GM18868 (cell line): ENCODE measurements around the gene CACNG6.

ENCODE experiments used
- ATAC-seq: cut with Tn5 transposase; IDR thresholded peaks from one replicate; pipeline ENCODE4 v1.9.1; 2021; ENCODE audit warnings: mild to moderate bottlenecking, moderate library complexity; ENCODE audit not compliant: unreplicated experiment

Gene CACNG6

DNA sequence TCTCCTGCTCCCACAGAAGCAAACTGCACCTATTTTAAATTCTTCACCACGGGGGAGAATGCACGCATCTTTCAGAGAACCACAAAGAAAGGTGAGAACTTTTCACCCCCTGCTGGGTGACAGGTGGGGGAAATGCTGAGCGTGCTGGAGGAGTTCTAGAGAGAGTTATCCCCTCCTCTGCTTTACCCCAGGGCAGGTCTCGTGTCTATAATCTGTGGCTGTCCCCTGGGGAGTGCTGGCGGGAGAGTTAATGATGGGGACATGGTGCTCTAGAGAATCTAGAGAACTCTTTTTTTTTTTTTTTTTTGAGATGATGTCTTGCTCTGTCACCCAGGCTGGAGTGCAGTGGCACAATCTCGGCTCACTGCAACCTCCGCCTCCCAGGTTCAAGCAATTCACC lies 6.8 kb downstream of the CACNG6 start:
- ATAC-seq: no peak

DNA sequence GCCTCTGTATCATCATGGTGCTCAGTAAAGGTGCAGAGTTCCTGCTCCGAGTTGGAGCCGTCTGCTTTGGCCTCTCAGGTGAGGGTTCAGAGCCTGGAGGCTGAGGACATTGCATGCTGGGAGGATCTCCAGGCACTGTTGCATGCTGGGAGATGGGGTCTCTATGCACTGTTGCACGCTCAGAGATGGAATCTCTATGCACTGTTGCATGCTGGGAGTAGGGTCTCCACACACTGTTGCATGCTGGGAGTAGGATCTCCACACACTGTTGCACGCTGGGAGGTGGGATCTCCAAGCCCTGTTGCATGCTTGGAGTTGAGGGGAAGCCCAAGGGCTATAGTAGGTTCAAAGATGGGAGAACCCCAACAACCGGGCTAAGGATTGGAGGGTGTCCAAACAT lies 8.3 kb downstream of the CACNG6 start:
- no peak for ATAC-seq

DNA sequence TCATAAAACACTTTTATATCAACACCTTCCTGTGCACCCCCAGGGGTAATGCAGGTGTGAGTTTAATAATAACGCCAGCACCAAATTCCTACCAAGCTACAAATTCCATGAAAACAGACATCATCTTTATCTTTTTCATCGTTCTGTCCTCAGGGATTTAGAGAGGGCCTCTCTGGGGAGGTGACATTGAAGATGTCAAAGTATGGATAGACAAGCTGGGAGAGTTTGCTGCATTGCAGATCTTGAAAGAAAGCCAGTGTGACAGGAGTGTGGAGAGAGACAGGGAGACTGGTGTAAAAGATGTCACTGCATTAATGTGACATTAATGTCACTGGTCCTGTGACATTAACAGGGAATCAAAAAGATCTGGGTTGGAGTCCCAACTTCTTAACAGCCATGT lies 10.1 kb downstream of the CACNG6 start:
- no peak for ATAC-seq

DNA sequence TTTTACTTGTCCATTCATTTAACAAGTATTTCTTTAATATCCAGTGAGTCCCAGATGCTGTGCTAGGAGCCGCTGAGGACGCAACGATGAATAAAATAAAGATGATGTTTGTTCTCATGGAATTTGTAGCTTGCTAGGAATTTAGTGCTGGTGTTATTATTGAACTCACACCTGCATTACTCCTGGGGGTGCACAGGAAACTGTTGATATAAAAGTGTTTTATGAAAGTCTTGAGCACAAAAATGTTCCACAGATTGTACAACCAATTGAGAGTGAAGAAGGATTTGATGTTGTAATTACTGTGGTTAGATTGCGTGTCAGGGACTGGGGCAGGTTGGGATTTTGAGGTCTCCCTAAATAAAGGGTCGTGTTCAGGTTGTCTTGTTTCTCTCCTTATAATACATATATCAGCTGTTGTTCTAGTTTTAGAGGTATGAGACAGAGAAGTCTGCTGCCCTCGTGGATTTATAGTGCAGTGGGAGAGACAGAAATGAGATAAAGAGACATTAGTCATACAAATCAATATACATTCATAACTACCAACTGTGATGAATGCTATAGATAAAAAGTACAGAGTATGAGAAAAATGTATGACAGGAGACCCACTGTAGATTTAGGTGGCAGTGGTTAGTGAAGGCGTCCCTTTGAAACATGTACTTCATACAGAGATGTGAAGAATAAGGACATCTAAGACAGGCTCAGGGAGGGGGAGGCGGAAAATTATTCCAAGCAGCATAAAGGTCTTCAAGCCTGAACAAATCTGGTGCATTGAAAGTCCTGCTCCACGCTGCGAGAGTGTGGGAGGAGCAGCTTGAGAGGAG lies 11.3 kb downstream of the CACNG6 start:
- no peak for ATAC-seq

DNA sequence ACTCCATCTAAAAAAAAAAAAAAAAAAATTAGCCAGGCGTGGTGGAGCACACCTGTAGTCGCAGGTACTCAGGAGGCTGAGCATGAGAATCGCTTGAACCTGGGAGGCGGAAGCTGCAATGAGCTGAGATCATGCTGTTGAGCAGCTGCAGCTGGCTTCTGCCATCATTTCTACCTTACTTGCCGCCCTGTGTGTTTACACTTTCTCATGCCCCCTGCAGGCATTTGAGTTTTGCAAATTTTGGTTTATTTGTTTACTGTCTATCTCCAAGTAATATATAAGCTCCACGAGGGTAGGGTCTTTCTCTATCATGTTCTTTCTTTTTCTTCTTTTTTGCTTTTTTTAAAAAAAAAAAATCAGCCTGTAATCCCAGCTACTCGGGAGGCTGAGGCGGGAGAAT lies 18.0 kb downstream of the CACNG6 start:
- no peak for ATAC-seq

DNA sequence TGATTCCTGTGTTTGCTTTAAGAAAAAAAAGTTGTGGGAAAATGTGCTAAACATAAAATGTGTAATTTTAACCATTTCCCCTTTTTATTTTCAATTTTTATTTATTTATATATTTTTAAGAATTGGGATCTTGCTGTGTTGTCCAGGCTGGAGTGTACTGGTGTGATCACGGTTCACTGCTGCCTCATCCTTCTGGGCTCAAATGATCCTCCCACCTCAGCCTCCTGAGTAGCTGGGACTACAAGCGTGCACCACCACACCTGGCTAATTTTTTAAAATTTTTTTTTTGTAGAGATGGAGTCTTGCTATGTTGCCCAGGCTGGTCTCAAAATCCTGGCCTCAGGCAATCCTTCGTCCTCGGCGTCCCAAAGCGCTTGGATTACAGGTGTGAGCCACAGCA lies 19.0 kb downstream of the CACNG6 start:
- ATAC-seq: no peak

DNA sequence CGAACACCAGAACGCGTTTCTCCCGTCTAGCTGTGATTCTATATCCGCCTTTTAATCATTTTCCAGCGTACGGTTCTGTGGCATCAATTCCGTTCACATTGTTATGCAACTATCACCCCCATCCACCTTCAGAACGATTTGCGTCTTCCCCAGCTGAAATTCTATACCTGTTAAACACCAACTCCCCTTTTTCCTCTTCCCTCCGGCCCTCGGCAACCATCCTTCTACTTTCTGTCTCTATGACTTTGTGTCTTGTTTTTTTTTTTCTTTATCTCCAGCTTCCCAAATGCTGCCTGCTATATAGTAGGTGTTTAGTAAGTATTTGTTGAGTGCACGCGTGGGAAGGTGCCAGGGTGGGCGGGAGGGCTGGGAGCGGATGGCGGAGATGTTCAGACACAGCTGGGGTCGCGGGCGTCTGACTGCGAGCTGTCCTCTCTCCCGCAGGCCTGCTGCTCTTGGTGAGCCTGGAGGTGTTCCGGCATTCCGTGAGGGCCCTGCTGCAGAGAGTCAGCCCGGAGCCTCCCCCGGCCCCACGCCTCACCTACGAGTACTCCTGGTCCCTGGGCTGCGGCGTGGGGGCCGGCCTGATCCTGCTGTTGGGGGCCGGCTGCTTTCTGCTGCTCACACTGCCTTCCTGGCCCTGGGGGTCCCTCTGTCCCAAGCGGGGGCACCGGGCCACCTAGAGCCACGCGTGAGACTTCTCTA lies 20.2 kb downstream of the CACNG6 start:
- ATAC-seq: no peak

DNA sequence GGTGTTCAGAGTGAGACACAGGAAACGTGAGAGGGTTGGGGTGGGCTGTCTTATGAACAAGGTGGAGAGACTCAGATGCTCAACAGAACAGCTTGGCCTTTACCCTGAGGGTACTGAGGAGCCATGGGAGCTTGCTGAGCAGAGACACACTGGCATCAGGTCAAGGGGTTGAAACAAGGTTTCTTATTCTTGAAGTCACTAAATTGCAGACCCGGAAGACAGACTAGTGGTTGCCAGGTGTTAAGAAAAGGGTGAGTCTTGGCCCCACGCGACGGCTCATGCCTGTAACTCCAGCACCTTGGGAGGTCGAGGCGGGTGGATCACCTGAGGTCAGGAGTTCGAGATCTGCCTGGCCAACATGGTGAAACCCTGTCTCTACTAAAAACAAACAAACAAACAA lies 22.4 kb downstream of the CACNG6 start:
- no peak for ATAC-seq

DNA sequence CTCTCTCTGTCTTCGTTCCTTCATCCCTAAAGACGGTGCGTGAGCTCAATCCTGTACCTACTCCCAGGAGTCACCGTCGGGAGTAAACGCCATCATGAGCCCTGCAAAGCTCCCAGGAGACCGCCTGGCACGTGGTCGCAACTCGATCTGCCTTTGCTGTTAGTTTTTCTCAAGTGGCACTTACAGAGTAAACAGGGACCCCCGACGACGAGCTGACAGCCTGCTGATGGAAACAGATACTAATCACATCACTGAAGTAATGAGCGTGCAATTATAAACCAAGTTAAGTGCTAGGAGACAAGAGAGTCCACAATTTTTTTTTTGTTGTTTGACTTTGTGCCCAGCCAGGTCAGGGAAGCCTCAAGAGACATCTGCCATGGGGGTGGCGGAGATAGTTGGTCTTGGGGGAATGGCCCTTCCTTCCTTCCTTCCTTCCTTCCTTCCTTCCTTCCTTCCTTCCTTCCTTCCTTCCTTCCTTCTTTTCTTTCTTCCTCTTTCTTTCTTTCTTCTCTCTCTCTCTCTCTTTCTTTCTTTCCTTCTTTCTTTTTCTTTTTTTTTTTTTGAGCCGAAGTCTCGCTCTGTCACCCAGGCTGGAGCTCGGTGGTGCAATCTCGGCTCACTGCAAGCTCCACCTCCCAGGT lies 23.6 kb downstream of the CACNG6 start:
- no peak for ATAC-seq

DNA sequence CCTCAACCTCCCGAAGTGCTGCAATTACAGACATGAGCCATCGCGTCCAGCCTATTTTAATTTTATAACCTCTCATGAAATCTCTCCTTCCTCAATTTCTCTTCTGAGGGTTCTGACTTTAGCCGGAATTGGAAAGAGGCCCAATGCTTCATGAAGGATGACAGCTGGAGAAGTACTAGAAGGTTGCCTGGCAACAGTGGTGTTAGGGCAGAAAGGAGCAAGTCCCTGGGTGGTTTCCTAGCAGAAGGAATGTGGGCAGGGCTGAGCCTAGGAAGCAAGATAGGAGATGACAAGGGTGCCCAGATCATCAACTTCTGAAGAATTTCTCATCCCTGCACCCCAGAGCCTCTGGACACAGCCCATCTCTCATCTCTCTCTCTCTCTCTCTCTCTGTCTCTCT lies 25.8 kb downstream of the CACNG6 start:
- no peak for ATAC-seq

DNA sequence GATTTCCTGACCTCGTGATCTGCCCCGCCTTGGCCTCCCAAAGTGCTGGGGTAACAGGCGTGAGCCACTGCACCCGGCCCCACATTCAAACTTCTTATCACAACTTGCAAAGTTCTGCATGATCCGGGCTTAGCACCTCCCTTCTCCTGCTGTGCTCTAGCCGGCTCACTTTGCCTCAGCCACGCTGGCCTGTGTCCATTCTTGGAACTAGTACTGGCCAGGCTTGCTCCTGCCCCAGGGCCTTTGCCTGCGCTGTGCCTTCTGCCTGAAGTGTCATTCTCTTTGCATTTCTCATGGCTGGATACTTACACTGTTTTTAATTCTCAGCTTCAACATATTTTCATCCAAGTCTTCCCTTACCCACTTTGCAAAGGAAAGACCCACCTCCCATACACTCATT lies 29.9 kb downstream of the CACNG6 start:
- no peak for ATAC-seq

DNA sequence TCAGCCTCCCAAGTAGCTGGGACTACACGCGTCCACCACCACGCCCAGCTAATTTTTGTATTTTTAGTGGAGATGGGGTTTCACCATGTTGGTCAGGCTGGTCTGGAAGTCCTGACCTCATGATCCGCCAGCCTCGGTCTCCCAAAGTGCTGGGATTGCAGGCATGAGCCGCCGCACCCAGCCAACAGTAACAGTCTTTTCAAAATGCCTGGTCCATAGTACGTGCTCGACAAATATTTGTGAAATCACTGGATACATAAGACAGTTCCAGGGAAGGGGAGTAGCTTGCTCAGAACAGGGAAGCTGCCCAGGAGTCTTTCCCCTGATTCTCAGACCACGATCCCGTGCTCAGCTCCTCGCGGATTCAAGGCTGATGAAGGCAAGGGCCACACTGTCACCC lies 30.5 kb downstream of the CACNG6 start:
- ATAC-seq: no peak

DNA sequence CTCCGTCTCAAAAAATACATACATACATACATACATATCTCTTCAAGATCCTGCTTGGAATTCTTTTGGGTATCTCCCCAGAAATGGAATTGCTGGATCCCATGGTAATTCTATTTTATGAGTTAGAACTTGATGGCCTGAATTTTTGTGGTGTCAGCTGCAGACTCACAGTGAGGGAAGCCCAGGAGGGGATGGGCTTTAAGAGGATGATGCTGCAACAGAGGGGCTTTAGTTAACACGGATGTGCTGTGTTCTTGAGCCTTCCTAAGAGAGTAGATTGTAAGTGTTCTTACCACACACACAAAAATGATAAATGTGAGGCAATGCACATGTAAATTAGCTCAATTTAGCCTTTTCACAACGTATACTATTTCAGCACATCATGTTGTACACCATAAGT lies 31.8 kb downstream of the CACNG6 start:
- no peak for ATAC-seq

DNA sequence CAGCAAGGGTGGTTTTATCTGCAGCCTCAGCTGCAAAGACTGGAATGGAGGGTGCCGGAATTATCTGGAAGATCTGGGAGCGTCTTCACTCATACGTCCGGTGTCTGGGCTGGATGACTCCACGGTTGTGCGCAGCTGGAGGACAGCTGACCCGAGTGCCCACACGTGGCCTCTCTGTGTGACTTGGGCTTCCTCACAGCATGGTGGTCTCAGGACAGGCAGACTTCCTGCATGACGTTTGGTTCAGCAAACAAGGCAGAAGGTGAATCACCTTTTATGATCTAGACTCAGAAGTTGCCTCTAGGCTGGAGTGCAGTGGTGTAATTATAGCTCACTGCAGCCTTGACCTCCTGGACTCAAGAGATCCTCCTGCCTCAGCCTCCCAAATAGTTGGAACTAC lies 33.2 kb downstream of the CACNG6 start:
- no peak for ATAC-seq

DNA sequence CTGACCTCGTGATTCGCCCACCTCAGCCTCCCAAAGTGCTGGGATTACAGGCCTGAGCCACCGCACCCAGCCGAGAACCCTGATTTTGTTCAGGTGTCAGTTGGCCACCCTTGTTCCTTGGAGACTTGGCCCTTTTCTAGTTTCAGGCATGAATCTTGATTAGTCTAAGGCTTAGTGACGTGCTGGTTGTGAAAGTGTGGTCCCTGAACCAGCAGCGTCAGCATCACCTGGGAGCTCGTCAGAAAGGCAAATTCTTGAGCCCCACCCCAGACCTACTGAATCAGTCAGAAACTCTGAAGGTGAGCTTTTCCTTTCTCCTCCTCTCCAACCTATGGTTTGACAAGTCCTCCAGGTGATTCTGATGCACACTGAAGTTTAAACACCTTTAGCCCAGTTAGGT lies 35.2 kb downstream of the CACNG6 start:
- no peak for ATAC-seq

DNA sequence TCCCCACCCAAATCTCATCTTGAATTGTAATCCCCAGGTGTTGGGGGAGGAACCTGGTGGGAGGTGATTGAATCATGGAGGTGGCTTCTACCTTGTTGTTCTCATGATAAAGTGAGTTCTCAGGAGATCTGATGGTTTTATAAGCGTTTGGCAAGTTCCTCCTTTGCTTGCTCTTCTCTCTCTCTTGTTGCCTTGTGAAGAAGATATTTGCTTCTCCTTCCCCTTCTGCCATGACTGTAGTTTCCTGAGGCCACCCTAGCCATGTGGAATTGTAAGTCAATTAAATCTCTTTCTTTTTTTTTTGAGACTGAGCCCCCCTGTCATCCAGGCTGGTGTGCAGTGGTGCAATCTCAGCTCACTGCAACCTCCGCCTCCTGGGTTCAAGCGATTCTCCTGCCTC lies 37.9 kb downstream of the CACNG6 start:
- no peak for ATAC-seq

DNA sequence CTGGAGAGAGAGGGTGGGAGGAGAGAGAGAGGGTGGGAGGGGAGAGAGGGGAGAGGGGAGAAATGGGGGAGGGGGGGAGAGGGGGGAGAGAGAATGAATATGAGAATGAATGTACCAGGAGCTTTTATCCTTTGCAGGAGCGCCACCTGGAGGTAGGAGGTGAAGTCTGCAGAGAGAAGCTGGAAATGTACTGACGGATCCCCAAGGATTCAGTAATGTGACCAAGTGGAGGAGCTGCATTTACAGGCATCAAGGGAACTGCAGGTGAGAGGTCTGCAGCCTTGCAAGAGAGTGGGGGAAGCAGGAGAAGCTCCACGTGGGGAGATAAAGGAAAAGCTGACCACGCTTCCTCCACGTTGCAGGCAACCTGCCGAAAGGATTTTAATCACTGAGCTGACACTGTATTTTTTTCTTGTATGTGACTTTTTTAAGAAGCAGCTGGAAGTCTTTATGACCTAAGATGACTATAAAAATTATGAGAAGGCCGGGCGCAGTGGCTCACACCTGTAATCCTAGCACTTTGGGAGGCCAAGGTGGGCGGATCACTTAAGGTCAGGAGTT lies 38.6 kb downstream of the CACNG6 start:
- no peak for ATAC-seq

DNA sequence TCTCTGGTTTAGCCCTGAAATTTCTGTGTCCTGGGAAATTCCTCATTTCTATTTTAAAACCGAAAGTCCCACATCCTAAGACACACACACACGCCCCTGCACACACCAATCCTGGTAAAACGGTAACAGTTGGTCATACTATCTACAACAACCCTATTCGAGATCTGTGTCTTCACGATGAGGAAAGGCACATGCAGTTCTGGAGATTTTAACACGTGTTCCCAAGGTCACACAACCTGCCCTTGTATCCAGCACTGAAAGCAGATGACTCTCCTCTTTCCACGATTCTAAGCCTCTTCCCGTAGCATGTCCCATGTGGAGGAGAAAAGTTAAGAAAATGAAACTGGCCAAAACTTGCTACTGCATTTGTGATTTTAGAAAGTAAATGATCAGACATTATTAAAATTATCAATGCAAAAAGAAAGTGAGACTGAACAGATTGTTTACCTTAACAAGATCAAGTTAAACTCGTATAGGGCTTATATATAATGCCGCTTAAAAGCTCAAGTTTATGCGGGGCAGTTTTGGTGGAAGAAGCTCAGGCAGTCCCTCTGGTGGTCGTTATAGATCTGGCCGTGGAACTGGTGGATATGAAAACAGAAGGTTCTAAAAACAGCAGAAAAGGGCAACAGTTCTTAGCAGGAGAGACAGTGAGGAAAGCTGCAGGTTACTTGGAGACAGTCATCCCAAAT lies 39.6 kb downstream of the CACNG6 start:
- no peak for ATAC-seq

DNA sequence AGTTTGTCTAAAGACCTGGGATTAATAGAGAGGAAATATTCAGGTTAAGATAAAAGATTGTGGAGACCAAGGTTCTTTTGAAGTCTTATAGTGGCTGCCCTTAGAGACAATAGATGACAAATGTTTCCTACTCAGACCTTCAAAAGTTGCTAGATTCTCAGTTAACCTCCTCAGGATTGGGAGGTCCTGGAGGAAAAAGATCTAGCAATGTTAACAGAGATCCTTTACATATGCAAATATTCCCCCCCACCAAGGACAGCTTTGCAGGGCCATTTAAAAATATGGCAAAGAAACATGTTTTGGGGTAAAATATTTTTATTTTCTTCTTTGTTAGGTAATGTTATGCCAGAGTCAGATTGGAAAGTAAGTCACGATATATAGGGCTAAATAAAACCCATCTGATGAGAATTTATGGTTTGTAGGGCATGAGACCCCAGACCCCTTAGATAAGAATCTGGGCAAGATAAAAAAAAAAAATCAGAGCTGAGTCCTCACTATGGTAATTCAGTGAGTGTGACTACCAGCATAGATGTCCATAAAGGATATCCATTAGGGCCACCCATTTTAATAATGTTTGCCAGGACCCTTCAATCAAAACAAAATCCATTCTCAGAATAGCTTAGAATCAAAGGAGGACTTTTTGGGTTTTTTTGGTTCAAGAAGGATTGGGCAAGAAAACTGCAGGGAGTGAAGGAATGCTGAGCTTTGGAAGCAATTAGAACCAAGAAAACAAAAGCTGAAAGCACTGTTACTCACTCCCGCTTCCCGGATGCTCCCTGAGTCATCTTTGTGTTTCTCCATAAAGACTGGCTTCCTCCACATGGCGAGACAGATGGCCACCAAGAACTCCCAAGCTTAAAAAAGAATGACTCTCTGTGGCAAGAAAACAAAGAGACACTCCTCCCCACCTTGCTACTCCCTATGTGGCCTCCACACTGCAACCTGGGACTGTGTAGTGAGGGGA lies 44.1 kb downstream of the CACNG6 start:
- no peak for ATAC-seq

DNA sequence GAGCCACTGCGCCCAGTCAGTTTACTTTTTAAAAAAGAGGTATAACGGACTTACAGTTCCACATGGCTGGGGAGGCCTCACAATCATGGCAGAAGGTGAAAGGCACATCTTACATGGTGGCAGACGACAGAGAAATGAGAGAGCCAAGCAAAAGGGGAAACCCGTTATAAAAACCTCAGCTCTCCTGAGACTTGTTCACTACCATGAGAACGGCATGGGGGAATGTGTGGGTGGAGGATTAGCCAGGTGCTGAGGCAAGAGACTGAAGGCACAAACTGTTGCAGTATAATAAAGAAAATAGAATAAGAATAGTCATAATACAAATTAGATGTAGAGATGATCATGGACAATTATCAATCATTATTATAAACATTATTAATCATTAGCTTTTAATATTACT lies 45.1 kb downstream of the CACNG6 start:
- peak; percentile 54 for ATAC-seq
